ENCODE data around the gene ZSWIM6.

GRCh38 chr5:61298580-61298979 lies 33.5 kb upstream of the ZSWIM6 start:
- TF ChIP-seq CTCF (conservative IDR thresholded peaks at IDR 0.05; ENCODE audit: low read length) (no peak), EZH2phosphoT487 (IDR thresholded peaks at IDR 0.05; ENCODE audit: borderline replicate concordance, low read depth, low read length) (no peak)
